LNCaP clone FGC (cell line): ENCODE measurements around the gene IDUA.

Experiments used
- DNase-seq: peaks from one replicate; pipeline ENCODE4 v3.0.0-alpha.2; 2011; ENCODE audit warnings: low read depth
- H3K4me3 ChIP-seq: 2 replicates; pipeline ENCODE4 v1.5.1; 2011; ENCODE audit warnings: mild to moderate bottlenecking, low read depth, low read length, control low read depth
- TF ChIP-seq, protein P1 (sequence below): IDR thresholded peaks from 2 replicates; pipeline ENCODE4 v1.5.1; 2012; ENCODE audit warnings: mild to moderate bottlenecking; ENCODE audit not compliant: control insufficient read depth, insufficient read depth; ENCODE audit errors: extremely low read depth

IDUA gene

DNA sequence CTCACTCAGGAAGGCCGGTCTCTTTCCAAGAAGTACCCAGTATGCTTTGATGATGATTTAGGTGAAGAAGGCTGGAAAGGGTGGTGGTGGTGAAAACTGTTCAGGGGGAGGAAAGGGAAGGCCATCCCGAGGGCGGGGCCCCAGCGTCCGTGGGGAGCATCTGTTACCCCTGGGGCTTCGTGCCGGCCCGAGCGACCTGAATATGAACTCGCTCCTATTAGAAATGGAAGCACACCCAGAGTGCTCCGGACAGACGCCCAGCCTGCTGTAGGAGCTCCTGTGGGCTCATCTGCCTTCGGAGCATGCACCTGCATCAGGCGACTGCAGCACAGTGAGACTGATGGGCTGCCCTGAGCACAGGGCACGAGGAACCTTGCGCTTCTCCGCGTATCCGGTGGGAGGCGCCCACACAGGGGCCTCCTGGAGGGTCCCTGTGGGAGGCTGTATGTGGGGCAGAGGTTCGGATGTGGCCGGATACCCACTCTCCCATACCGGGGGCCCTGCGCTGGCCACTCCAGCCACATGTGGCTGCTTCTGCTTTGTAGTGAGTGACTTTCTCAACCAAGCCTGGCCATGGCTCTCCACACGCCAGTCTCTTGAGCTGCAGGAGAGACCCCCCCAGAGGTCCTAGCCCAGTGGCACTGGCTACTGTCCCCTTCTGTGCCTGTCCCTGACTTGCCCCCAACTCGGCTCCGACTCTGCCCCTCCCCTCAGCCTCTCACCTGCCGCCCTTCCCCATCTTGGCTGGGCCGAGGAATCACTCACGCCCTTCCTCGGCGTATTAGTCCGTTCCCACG is 61.3 kb downstream of the IDUA start:
- DNase-seq = no peak
- TF ChIP-seq, protein P1, sequence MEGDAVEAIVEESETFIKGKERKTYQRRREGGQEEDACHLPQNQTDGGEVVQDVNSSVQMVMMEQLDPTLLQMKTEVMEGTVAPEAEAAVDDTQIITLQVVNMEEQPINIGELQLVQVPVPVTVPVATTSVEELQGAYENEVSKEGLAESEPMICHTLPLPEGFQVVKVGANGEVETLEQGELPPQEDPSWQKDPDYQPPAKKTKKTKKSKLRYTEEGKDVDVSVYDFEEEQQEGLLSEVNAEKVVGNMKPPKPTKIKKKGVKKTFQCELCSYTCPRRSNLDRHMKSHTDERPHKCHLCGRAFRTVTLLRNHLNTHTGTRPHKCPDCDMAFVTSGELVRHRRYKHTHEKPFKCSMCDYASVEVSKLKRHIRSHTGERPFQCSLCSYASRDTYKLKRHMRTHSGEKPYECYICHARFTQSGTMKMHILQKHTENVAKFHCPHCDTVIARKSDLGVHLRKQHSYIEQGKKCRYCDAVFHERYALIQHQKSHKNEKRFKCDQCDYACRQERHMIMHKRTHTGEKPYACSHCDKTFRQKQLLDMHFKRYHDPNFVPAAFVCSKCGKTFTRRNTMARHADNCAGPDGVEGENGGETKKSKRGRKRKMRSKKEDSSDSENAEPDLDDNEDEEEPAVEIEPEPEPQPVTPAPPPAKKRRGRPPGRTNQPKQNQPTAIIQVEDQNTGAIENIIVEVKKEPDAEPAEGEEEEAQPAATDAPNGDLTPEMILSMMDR = no peak
- no peak overlapping the region for H3K4me3 ChIP-seq

DNA sequence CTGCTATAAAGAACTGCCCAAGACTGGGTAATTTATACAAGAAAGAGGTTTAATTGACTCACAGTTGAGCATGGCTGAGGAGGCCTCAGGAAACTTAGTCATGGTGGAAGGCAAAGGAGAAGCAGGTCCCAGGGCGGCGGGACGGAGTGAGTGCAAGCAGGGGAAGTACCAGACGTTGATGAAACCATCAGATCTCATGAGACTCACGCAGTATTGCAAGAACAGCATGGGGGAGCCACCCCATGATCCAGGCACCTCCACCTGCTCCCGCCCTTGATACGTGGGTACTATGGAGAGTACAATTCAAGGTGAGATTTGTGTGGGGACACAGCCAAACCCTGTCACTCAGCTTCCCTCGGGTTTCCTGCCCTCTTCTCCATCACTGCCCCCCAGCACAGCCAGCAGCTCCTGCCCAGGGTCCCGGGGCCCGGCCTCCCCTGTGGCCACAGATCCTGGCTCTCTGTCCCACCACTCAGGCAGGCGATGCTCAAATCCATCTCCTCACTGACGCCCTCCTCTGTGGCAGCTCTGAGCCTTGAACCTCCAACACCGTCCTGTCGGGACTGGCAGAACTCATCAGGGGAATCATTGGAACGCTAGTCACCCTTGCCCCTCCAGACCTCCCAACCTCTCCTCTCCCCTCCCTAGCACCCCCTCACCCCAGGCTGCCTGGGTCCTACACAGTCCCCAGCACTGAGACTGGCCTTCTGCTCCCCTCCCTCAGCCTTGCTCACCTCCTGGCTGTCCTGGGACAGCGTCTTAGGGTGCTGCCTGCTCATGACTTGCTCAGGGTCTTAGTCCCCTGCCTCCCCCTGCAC is 62.1 kb downstream of the IDUA start:
- TF ChIP-seq, protein P1 = no peak
- H3K4me3 ChIP-seq = no peak overlapping the region
- DNase-seq = no peak

- DNase-seq = no peak
- TF ChIP-seq, protein P1 = no peak
- H3K4me3 ChIP-seq = no peak overlapping the region
Measured at GRCh38 chr4:1049591-1049905, 62.7 kb downstream of the IDUA start.

DNA sequence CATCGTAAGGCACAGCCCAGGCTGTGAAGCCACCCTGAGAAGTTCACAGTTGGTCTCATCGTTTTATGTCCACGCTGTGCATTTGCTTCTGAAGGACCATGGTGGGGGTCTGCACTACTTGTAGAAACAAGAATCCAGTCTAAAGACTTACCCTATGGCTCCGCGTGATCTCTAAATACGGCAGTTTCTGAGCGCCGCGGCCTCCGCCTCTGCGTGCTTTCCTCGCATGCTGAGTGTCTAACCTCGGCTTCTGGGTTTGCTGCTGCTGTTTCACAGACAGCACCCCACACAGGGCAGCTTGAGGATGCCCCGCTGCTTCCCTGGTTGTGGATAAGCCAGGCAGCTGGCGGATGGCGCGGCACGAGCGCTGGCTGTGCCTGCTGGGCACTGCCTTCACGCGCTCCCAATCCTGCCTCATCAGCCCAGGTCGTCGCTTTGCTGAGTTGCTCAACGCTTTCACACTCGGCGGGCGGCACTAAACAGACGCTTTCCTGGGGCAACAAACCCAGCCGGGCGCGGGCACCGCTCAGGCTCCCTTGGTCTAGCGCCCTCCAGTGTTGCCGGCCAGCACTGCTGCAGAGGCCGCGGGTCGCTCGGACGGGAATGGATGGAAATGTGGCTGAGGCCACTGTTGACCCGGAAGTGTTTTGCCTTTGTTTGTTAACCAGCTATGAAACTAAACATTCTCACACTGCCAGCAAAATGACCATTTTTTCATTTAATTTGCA is 63.8 kb downstream of the IDUA start:
- TF ChIP-seq, protein P1 = no peak
- no peak for DNase-seq
- no peak overlapping the region for H3K4me3 ChIP-seq

- H3K4me3 ChIP-seq = no peak overlapping the region
- DNase-seq = no peak
- TF ChIP-seq, protein P1 = no peak
Measured at GRCh38 chr4:1051472-1051871, 64.6 kb downstream of the IDUA start.

DNA sequence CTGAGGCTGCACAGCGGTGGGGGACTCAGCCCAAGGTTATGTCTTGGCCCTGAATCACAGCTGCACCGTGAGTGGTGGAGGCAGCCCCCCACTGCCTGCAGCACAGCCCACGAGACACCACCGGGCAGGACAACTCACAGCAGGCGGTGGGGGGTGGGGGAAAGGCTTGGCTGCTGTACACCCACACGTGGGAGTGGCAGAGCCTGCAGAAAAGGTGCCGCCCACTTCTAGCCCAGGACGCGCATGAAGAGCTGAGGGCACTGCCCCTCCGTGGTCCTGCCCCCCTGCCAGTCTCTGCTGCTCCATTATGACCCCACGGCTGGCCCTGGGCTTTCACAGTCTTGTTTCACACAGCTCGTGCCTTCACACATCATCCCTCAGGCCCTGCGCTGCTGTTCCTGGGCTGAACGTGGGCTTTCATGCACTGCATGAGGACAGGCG is 65.4 kb downstream of the IDUA start:
- DNase-seq = no peak
- TF ChIP-seq, protein P1 = no peak
- no peak overlapping the region for H3K4me3 ChIP-seq
